ENCODE data around the gene ZNF451.

The ZNF451 gene

GRCh38 chr6:57207872-57208271 lies 117.9 kb downstream of the ZNF451 start:
- no peak for DNase-seq (ENCODE audit: low read depth, low spot score)

- no peak for DNase-seq (ENCODE audit: low read depth, low spot score)
These were observed 119.0 kb downstream of the ZNF451 start for GRCh38 chr6:57209030-57209429.

- no peak for DNase-seq (ENCODE audit: low read depth, low spot score)
These were observed 120.1 kb downstream of the ZNF451 start for GRCh38 chr6:57210060-57210459.

GRCh38 chr6:57215260-57215659 lies 125.3 kb downstream of the ZNF451 start:
- DNase-seq (ENCODE audit: low read depth, low spot score): no peak

- DNase-seq (ENCODE audit: low read depth, low spot score): no peak
These were observed 126.5 kb downstream of the ZNF451 start for GRCh38 chr6:57216235-57217101.

GRCh38 chr6:57217270-57217669 lies 127.3 kb downstream of the ZNF451 start:
- no peak for DNase-seq (ENCODE audit: low read depth, low spot score)
